K562 (cell line): ENCODE data around the gene TAF8. TPM values are rescaled to one million over a fixed set of nuclear protein-coding genes. Genes with fewer than 3 reads are reported as not detected.
A peak's percentile ranks its signal among the peaks of the same experiment; 100 is the strongest.

Source experiments
- BRF1 ChIP-seq: IDR thresholded peaks from 3 replicates; pipeline ENCODE4 v1.6.1; 2011; ENCODE audit warnings: borderline replicate concordance, mild to moderate bottlenecking; ENCODE audit not compliant: insufficient read length; ENCODE audit errors: extremely low read depth
- CBFA2T3 ChIP-seq: fragments of 450-650 bp; IDR thresholded peaks from 2 replicates; pipeline ENCODE4 v1.6.1; 2017
- DDX20 ChIP-seq: fragments of 450-650 bp; IDR thresholded peaks from 2 replicates; pipeline ENCODE4 v1.6.1; 2016; ENCODE audit warnings: missing genetic modification characterization, low read depth, mild to moderate bottlenecking, missing compliant biosample characterization, moderate library complexity
- FOXP1 ChIP-seq: sonication (generic); formaldehyde crosslinking; IDR thresholded peaks from 2 replicates; pipeline ENCODE4 v1.8.0; 2022; ENCODE audit warnings: mild to moderate bottlenecking, missing genetic modification reagents
- GTF3C2 ChIP-seq: IDR thresholded peaks from 3 replicates; pipeline ENCODE4 v1.6.1; 2011; ENCODE audit warnings: borderline replicate concordance, mild to moderate bottlenecking, moderate library complexity; ENCODE audit not compliant: insufficient read length; ENCODE audit errors: extremely low read depth
- MCM3 ChIP-seq: fragments of 450-650 bp; IDR thresholded peaks from 2 replicates; pipeline ENCODE4 v1.6.1; 2016
- POLR2A ChIP-seq: fragments of 450-650 bp; conservative IDR thresholded peaks from 2 replicates; pipeline ENCODE4 v1.6.1; 2016
- POU5F1 ChIP-seq: fragments of 150-350 bp; IDR thresholded peaks from 2 replicates; pipeline ENCODE4 v1.6.1; 2014; ENCODE audit warnings: borderline replicate concordance, low read length, low read depth, mild to moderate bottlenecking; ENCODE audit not compliant: partially characterized antibody
- RNF2 ChIP-seq: sonication (generic); IDR thresholded peaks from 2 replicates; pipeline ENCODE4 v1.6.1; 2016
- TEAD2 ChIP-seq: fragments of 450-650 bp; IDR thresholded peaks from 2 replicates; pipeline ENCODE4 v1.6.1; 2016; ENCODE audit warnings: missing genetic modification characterization, control low read depth, missing compliant biosample characterization
- ZBTB7A ChIP-seq: IDR thresholded peaks from 2 replicates; pipeline ENCODE4 v1.6.1; 2011; ENCODE audit warnings: low read depth, mild to moderate bottlenecking, low read length, moderate library complexity, borderline replicate concordance; ENCODE audit not compliant: control insufficient read depth
- ZKSCAN3 ChIP-seq: fragments of 250-450 bp; sonication (Bioruptor Pico); IDR thresholded peaks from 2 replicates; pipeline ENCODE4 v1.4.0; 2020
- ZNF197 ChIP-seq: fragments of 200-800 bp; sonication (Bioruptor generic); IDR thresholded peaks from 2 replicates; pipeline ENCODE4 v1.6.1; 2016; ENCODE audit warnings: low read depth, missing genetic modification characterization, missing compliant biosample characterization
- ZNF518B ChIP-seq: fragments of 250-450 bp; sonication (Bioruptor Pico); IDR thresholded peaks from 2 replicates; pipeline ENCODE4 v1.5.0; 2021; ENCODE audit warnings: mild to moderate bottlenecking, moderate library complexity
- polyA plus RNA-seq, 8 experiments: library from polyadenylated mRNA; depleted of rRNA in 4 of 8; stranded (reverse) in 5 of 8; unstranded in 3 of 8; fragments of >200 nt; fragmentation: Nextera tagmentation in 2 of 8; fragmentation: Illumina TruSeq in 1 of 8; extraction: Ambion mirVana in 2 of 8; extraction: Trizol in 1 of 8; gene quantifications; 2 replicates each; pipeline versions ENCODE4 v1.2.1 to v1.2.3, GENCODE V29; 2011 to 2014; ENCODE audit warnings: inconsistent platforms in 1 of 8, missing spikeins in 1 of 8
- total RNA-seq, 7 experiments: library from RNA; depleted of rRNA in 6 of 7; stranded (reverse); fragments of >200 nt in 6 of 7; fragmentation: Illumina TruSeq in 2 of 7; extraction: Trizol in 2 of 7; gene quantifications; 2 replicates each; pipeline versions ENCODE4 v1.2.1 to v1.2.3, GENCODE V29; 2011 to 2021; ENCODE audit warnings: low replicate concordance in 1 of 7
- TF ChIP-seq, protein P1 (sequence below): fragments of 250-450 bp; sonication (Bioruptor Pico); IDR thresholded peaks from 2 replicates; pipeline ENCODE4 v1.4.0; 2020
- TF ChIP-seq, protein P2 (sequence below), 2 experiments: fragments of 450-650 bp; IDR thresholded peaks; 2 replicates each; pipeline ENCODE4 v1.6.1; 2016

TAF8 gene
- total and polyA plus RNA-seq, 9 of the 15 experiments (the other 6 are each of a cell fraction or from before 2014, with no cell fraction given): 29.4 to 84.0 (median 52.6) TPM

DNA sequence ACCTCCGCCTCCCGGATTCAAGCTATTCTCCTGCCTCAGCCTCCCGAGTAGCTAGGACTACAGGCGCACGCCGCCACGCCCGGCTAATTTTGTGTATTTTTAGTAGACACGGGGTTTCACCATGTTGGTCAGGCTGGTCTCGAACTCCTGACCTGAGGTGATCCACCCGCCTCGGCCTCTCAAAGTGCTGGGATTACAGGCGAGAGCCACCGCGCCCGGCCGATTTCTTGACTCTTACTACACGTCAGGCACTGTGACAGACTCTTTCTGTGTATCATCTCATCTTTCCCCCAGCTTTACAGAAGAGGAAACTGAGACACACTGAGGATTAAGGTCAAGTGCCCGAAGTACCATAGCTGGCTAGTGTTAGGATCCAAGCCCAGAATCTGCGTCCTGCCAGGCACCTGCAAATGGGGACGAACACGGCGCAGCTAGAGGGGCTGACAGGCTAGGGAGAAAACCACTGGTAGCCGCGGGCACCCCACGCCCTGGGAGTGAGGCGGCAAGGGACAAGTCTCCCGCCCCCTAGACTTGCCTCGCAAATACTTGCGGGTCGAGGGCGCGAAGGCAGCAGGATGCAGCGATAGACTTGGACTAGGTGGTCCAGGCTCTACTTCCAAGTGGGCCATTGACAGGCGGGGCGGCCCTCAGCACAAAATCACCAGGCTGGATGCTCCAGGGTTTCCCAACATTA is 1.1 kb upstream of the TAF8 start (continued):
- TF ChIP-seq, protein P1, sequence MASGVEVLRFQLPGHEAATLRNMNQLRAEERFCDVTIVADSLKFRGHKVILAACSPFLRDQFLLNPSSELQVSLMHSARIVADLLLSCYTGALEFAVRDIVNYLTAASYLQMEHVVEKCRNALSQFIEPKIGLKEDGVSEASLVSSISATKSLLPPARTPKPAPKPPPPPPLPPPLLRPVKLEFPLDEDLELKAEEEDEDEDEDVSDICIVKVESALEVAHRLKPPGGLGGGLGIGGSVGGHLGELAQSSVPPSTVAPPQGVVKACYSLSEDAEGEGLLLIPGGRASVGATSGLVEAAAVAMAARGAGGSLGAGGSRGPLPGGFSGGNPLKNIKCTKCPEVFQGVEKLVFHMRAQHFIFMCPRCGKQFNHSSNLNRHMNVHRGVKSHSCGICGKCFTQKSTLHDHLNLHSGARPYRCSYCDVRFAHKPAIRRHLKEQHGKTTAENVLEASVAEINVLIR: no peak
- no peak for TF ChIP-seq POLR2A
- TF ChIP-seq TEAD2 (tag): no peak
- 0 out of 2 replicates have a peak, but pooled peaks have one; percentile 42 for TF ChIP-seq FOXP1 (CRISPR knock-in tag)
- TF ChIP-seq DDX20 (tag): no peak
- no peak for TF ChIP-seq RNF2
- TF ChIP-seq ZKSCAN3 (CRISPR knock-in tag): no peak
- no peak for TF ChIP-seq BRF1
- no peak for TF ChIP-seq GTF3C2
- TF ChIP-seq ZNF518B (CRISPR knock-in tag): no peak
- TF ChIP-seq POU5F1: no peak
- TF ChIP-seq, protein P2, sequence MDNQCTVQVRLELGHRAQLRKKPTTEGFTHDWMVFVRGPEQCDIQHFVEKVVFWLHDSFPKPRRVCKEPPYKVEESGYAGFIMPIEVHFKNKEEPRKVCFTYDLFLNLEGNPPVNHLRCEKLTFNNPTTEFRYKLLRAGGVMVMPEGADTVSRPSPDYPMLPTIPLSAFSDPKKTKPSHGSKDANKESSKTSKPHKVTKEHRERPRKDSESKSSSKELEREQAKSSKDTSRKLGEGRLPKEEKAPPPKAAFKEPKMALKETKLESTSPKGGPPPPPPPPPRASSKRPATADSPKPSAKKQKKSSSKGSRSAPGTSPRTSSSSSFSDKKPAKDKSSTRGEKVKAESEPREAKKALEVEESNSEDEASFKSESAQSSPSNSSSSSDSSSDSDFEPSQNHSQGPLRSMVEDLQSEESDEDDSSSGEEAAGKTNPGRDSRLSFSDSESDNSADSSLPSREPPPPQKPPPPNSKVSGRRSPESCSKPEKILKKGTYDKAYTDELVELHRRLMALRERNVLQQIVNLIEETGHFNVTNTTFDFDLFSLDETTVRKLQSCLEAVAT (IDR thresholded peaks at IDR 0.05): peak in 1 of 2 experiments; percentile 22; a peak in 1 of 4 replicates
- no peak for TF ChIP-seq MCM3
- TF ChIP-seq CBFA2T3: no peak
- no peak for TF ChIP-seq ZNF197 (CRISPR knock-in tag)
- 0 out of 2 replicates have a peak, but pooled peaks have one; percentile 21 for TF ChIP-seq ZBTB7A
